Measurements from ENCODE around the gene CAPRIN1.

Gene CAPRIN1

GRCh38 chr11:34124885-34125668, 73.5 kb downstream of the CAPRIN1 start:
- H3K36me3 ChIP-seq (ENCODE audit: insufficient read depth, low read length): peaks cover 81% of the 10 kb centered on the region; the same call in 1 of the 2 replicates
- no peaks in the 10 kb centered on the region for H3K79me2 ChIP-seq (ENCODE audit: insufficient read depth, low read length)
- no peaks in the 10 kb centered on the region for H3F3A ChIP-seq (ENCODE audit: low read depth)
- no peaks in the 10 kb centered on the region for H3K27me3 ChIP-seq (ENCODE audit: insufficient read depth, low read length, poor library complexity, severe bottlenecking)
- H2AFZ ChIP-seq (ENCODE audit: low read length): no peak overlapping the region
- no peak overlapping the region for H3K9ac ChIP-seq (ENCODE audit: low read depth, low read length, poor library complexity, severe bottlenecking)
- TF ChIP-seq EZH2phosphoT487 (IDR thresholded peaks at IDR 0.05; ENCODE audit: borderline replicate concordance) (no peak), CTCF (conservative IDR thresholded peaks at IDR 0.05; ENCODE audit: low read length) (no peak)
- H3K9me3 ChIP-seq (ENCODE audit: insufficient read depth, low read depth, low read length): no peaks in the 10 kb centered on the region
- H3K9me2 ChIP-seq (replicated peaks; ENCODE audit: low read depth, low read length): no peaks in the 10 kb centered on the region
- H4K20me1 ChIP-seq (ENCODE audit: insufficient read depth, low read length, poor library complexity, severe bottlenecking): no peaks in the 10 kb centered on the region
- H3K4me2 ChIP-seq (ENCODE audit: low read depth, low read length, poor library complexity, severe bottlenecking): no peak overlapping the region
- H3K4me1 ChIP-seq (ENCODE audit: insufficient read depth, low read length, poor library complexity, severe bottlenecking): no peaks in the 10 kb centered on the region
- no peak overlapping the region for H3K4me3 ChIP-seq (ENCODE audit: low read length, poor library complexity, severe bottlenecking)

GRCh38 chr11:34126959-34127848, 75.7 kb downstream of the CAPRIN1 start:
- no peaks in the 10 kb centered on the region for H4K20me1 ChIP-seq (ENCODE audit: insufficient read depth, low read length, poor library complexity, severe bottlenecking)
- no peak overlapping the region for H3K4me3 ChIP-seq (ENCODE audit: low read length, poor library complexity, severe bottlenecking)
- no peak overlapping the region for H2AFZ ChIP-seq (ENCODE audit: low read length)
- no peaks in the 10 kb centered on the region for H3F3A ChIP-seq (ENCODE audit: low read depth)
- H3K9me2 ChIP-seq (replicated peaks; ENCODE audit: low read depth, low read length): no peaks in the 10 kb centered on the region
- H3K9me3 ChIP-seq (ENCODE audit: insufficient read depth, low read depth, low read length): no peaks in the 10 kb centered on the region
- H3K4me2 ChIP-seq (ENCODE audit: low read depth, low read length, poor library complexity, severe bottlenecking): no peak overlapping the region
- no peaks in the 10 kb centered on the region for H3K4me1 ChIP-seq (ENCODE audit: insufficient read depth, low read length, poor library complexity, severe bottlenecking)
- TF ChIP-seq EZH2phosphoT487 (IDR thresholded peaks at IDR 0.05; ENCODE audit: borderline replicate concordance) (no peak), CTCF (conservative IDR thresholded peaks at IDR 0.05; ENCODE audit: low read length) (no peak)
- H3K9ac ChIP-seq (ENCODE audit: low read depth, low read length, poor library complexity, severe bottlenecking): no peak overlapping the region
- H3K36me3 ChIP-seq (ENCODE audit: insufficient read depth, low read length): peaks cover 84% of the 10 kb centered on the region; the same call in 1 of the 2 replicates
- H3K79me2 ChIP-seq (ENCODE audit: insufficient read depth, low read length): no peaks in the 10 kb centered on the region
- no peaks in the 10 kb centered on the region for H3K27me3 ChIP-seq (ENCODE audit: insufficient read depth, low read length, poor library complexity, severe bottlenecking)

- Histone ChIP-seq H3K9me2 (replicated peaks; ENCODE audit: low read depth, low read length) (no peaks in the 10 kb centered on the region), H3K4me2 (ENCODE audit: low read depth, low read length, poor library complexity, severe bottlenecking) (no peak overlapping the region), H3K4me1 (ENCODE audit: insufficient read depth, low read length, poor library complexity, severe bottlenecking) (no peaks in the 10 kb centered on the region), H4K20me1 (ENCODE audit: insufficient read depth, low read length, poor library complexity, severe bottlenecking) (no peaks in the 10 kb centered on the region), H3K9me3 (ENCODE audit: insufficient read depth, low read depth, low read length) (no peaks in the 10 kb centered on the region), H3K36me3 (ENCODE audit: insufficient read depth, low read length) (peaks cover 85% of the 10 kb centered on the region; the same call in 1 of the 2 replicates), H3K9ac (ENCODE audit: low read depth, low read length, poor library complexity, severe bottlenecking) (no peak overlapping the region), H3K4me3 (ENCODE audit: low read length, poor library complexity, severe bottlenecking) (no peak overlapping the region), H3K27me3 (ENCODE audit: insufficient read depth, low read length, poor library complexity, severe bottlenecking) (no peaks in the 10 kb centered on the region), H2AFZ (ENCODE audit: low read length) (no peak overlapping the region), H3F3A (ENCODE audit: low read depth) (no peaks in the 10 kb centered on the region), H3K79me2 (ENCODE audit: insufficient read depth, low read length) (no peaks in the 10 kb centered on the region)
- no peak for TF ChIP-seq EZH2phosphoT487 (IDR thresholded peaks at IDR 0.05; ENCODE audit: borderline replicate concordance)
- no peak for TF ChIP-seq CTCF (conservative IDR thresholded peaks at IDR 0.05; ENCODE audit: low read length)
These were observed 77.3 kb downstream of the CAPRIN1 start for GRCh38 chr11:34128824-34129223.
